Ascending aorta (tissue), 2 donors: ENCODE measurements around the gene MRC2. TPM values are rescaled to one million over a fixed set of nuclear protein-coding genes. Genes with fewer than 3 reads are reported as not detected.
A peak's percentile ranks its signal among the peaks of the same experiment; 100 is the strongest.

Experiments
- DNase-seq, 2 donors: peaks; one replicate each; pipeline ENCODE4 v3.0.0-alpha.2; 2019; ENCODE audit warnings: low spot score in 2 of 2
- H3K27ac ChIP-seq, 2 donors: fragments of 200-600 bp; sonication (generic); one replicate each; pipeline ENCODE4 v1.5.1; 2016 to 2017; ENCODE audit warnings: mild to moderate bottlenecking in 1 of 2
- H3K27me3 ChIP-seq: fragments of 200-600 bp; sonication (generic); one replicate; pipeline ENCODE4 v1.5.1; 2017
- H3K36me3 ChIP-seq, 2 donors: fragments of 200-600 bp; sonication (generic); one replicate each; pipeline ENCODE4 v1.5.1; 2016
- H3K4me1 ChIP-seq, 2 donors: fragments of 200-600 bp; sonication (generic); one replicate each; pipeline ENCODE4 v1.5.1; 2016 to 2017; ENCODE audit warnings: mild to moderate bottlenecking in 1 of 2
- H3K4me3 ChIP-seq, 2 donors: fragments of 200-600 bp; sonication (generic); one replicate each; pipeline ENCODE4 v1.5.1; 2016 to 2017; ENCODE audit warnings: mild to moderate bottlenecking in 1 of 2
- H3K9me3 ChIP-seq, 2 donors: fragments of 200-600 bp; sonication (generic); one replicate each; pipeline ENCODE4 v1.5.1; 2016
- CTCF ChIP-seq, 3 experiments: fragments of 200-600 bp in 2 of 3; fragments of 450-650 bp in 1 of 3; sonication (generic) in 2 of 3; IDR thresholded peaks; one replicate each; pipeline ENCODE4 v1.5.1; 2016 to 2019; ENCODE audit warnings: antibody characterized with exemption in 3 of 3, mild to moderate bottlenecking in 1 of 3, moderate library complexity in 1 of 3
- intact Hi-C: fragments of 100-400 bp; cut with DNase I; formaldehyde crosslinking; loops from one replicate; pipeline ENCODE4 v1.15.1; 2023
- total RNA-seq: library from RNA; depleted of rRNA; stranded (reverse); fragments of >200 nt; gene quantifications from one replicate; pipeline ENCODE4 v1.1.0, GENCODE V29; 2016

MRC2 gene
- total RNA-seq, 1 donor from 2014 or later: 147 TPM

- no peak for DNase-seq
- peaks cover 12 to 48% of the 10 kb centered on the region in 2 donors for H3K36me3 ChIP-seq
- peak in 1 of 3 experiments; percentile 27 for TF ChIP-seq CTCF (IDR thresholded peaks at IDR 0.05)
- H3K4me3 ChIP-seq: no peak overlapping the region
- H3K27ac ChIP-seq: peak overlapping the region in 1 of 2 donors; percentile 50
- H3K4me1 ChIP-seq: no peaks in the 10 kb centered on the region
- intact Hi-C loops: loop anchor here (5.0 kb wide), 1 partner anchor 53 kb away; the partner anchor contains the start of gene MRC2
- no peaks in the 10 kb centered on the region for H3K9me3 ChIP-seq
- H3K27me3 ChIP-seq: no peaks in the 10 kb centered on the region
Measured at GRCh38 chr17:62680541-62681052, 53.1 kb downstream of the MRC2 start.

GRCh38 chr17:62681061-62681938, 53.8 kb downstream of the MRC2 start:
- Histone ChIP-seq H3K27ac (peak overlapping the region; percentile 30 to 50), H3K36me3 (peaks cover 12 to 46% of the 10 kb centered on the region in 2 donors), H3K4me1 (no peaks in the 10 kb centered on the region), H3K27me3 (no peaks in the 10 kb centered on the region), H3K4me3 (no peak overlapping the region), H3K9me3 (no peaks in the 10 kb centered on the region)
- no peak for DNase-seq
- TF ChIP-seq CTCF (IDR thresholded peaks at IDR 0.05): no peak
- intact Hi-C loops: loop anchor here (5.0 kb wide), 1 partner anchor 54 kb away; the partner anchor contains the start of gene MRC2

GRCh38 chr17:62681939-62682381, 54.5 kb downstream of the MRC2 start:
- peaks cover 14 to 45% of the 10 kb centered on the region in 2 donors for H3K36me3 ChIP-seq
- H3K4me3 ChIP-seq: no peak overlapping the region
- no peak for DNase-seq
- H3K27me3 ChIP-seq: no peaks in the 10 kb centered on the region
- H3K27ac ChIP-seq: peak overlapping the region; percentile 30 to 36
- no peak for TF ChIP-seq CTCF (IDR thresholded peaks at IDR 0.05)
- intact Hi-C loops: loop anchor here (5.0 kb wide), 1 partner anchor 55 kb away; the partner anchor contains the start of gene MRC2
- H3K9me3 ChIP-seq: no peaks in the 10 kb centered on the region
- no peaks in the 10 kb centered on the region for H3K4me1 ChIP-seq

GRCh38 chr17:62684179-62684578, 56.7 kb downstream of the MRC2 start:
- no peak overlapping the region for H3K27ac ChIP-seq
- H3K36me3 ChIP-seq: peaks cover 23 to 38% of the 10 kb centered on the region in 2 donors
- no peaks in the 10 kb centered on the region for H3K27me3 ChIP-seq
- no peaks in the 10 kb centered on the region for H3K9me3 ChIP-seq
- no peak for TF ChIP-seq CTCF (IDR thresholded peaks at IDR 0.05)
- no peak overlapping the region for H3K4me3 ChIP-seq
- no peak for DNase-seq
- no peaks in the 10 kb centered on the region for H3K4me1 ChIP-seq
- intact Hi-C loops: loop anchor here (5.0 kb wide), 1 partner anchor 57 kb away; the partner anchor contains the start of gene MRC2

- DNase-seq: no peak
- TF ChIP-seq CTCF (IDR thresholded peaks at IDR 0.05): no peak
- no peak overlapping the region for H3K27ac ChIP-seq
- no peaks in the 10 kb centered on the region for H3K9me3 ChIP-seq
- H3K36me3 ChIP-seq: peaks cover 38 to 48% of the 10 kb centered on the region in 2 donors
- H3K4me3 ChIP-seq: no peak overlapping the region
- H3K27me3 ChIP-seq: no peaks in the 10 kb centered on the region
- H3K4me1 ChIP-seq: no peaks in the 10 kb centered on the region
- intact Hi-C loops: no loop called here
Measured at GRCh38 chr17:62687997-62688396, 60.5 kb downstream of the MRC2 start.
